ENCODE results near the gene BTAF1. TPM values are rescaled to one million over a fixed set of nuclear protein-coding genes. Genes with fewer than 3 reads are reported as not detected.

The BTAF1 gene
- polyA plus RNA-seq, 12 donors, result 16.8 to 36.8 (median 26.9) TPM; not detected in 1

DNA sequence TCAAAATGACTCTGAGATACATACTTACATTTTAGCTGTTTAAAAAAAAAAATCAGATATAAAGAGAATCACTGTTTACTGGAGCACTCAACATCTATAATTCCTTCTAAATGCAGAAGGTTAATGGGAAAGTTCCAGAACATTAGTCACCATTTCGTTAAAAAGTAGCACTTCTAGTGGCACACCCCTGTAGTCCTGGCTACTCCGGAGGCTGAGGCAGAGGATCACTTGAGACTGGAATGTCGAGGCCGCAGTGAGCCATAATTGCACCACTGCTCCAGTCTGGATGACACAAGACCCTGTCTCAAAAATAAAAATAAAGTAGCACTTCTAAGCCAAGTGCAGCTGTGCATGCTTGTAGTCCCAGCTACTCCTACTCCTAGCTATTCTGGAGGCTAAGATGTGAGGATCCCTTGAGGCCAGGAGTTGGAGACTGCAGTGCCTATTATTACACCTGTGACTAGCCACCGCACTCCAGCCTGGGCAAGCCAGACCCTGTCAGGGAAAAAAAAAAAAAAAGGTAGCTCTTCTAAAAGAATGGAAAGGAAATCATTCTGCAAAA is 16.5 kb upstream of the BTAF1 start:
- DNase-seq, result no peak

DNA sequence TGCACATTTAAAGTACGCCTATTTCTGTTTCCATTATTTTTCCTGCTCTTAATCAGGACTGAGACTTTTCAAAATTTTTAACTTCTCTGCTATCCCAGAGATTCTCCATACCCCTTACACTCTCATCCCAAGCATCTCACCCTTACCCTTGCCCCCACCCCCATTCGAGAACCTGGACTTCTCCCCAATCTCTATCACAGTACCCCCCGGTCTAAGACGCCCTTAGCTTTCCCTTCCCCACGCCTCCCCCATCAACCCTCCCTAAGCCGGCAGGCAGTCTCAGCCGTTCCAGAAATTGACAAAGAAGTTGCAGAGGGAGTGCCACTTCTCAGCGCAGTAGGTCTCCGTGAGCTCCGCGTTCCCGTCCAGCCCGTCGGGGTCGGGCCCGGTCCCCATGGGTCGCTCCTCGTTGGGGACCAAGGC is 15.6 kb upstream of the BTAF1 start:
- DNase-seq, result no peak

DNA sequence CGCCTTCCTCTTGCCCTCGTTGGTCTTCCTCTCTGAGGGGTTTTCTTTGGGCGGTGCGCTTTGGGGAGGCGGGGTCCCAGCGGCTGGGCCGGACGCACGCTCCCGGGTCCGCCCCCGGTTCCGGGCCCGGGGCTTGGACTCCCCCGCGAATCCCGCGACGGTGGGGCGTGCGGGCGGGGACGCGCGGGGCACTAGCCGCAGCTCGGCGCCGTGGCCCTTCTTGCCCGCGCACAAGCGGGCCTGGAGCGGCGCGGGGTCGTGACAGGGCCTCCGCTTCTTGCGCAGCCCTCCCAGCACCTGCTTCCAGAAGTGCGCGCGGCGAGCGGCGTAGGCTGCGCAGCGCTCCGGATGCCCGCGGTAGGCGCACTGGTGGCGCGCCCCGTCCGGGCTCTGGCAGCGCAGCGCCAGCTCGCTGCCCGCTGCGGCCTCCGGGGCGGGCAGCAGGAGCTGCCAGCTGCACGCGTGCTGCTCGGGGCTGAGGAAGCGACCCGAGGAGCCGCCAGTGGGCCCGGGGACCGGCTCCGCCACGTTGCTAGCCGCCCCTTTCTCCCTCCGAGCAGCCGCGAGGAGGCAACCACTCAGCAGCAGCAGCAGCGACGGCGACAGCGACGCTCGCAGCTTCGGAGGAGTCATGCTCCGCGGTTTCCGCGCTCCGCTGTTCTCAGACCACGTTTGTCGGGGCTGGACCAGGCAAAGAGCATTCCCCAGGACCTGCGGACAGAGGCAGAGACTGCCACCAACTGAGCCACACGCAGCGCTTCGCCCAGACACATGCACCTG is 15.0 kb upstream of the BTAF1 start:
- DNase-seq, result peak; percentile 89

DNA sequence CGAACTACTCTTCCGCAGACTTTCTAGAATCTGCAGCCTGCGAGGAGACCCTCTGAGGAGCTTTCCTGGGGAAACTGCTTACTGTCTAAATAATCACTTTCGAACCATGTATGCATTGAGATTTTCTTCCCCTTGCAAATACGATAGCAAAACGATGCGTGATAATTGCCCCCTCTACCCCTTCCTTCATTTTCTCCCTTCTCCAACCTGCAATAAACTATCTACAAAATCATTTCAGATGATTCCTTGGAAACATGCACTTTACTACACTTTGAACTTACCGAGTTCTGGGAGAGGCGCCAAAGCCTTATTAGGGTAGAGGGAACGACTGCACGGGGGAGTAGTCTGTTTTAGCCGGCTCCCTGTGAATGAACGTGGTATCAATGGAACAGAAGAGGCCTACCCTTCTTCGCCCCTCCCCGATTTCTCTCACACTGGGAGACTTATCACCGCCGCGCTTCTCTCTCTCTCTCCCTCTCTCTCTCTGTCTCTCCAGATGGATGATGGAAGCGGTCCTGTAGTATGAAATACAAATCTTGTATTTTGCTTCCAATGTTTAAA is 14.4 kb upstream of the BTAF1 start, which contains the start of gene FGFBP3:
Gene FGFBP3 (minus strand): TSS at position 370 of the 561 bp plus-strand sequence. CDS start 517 bp downstream, outside the sequence.
- peak; percentile 62 for DNase-seq

DNA sequence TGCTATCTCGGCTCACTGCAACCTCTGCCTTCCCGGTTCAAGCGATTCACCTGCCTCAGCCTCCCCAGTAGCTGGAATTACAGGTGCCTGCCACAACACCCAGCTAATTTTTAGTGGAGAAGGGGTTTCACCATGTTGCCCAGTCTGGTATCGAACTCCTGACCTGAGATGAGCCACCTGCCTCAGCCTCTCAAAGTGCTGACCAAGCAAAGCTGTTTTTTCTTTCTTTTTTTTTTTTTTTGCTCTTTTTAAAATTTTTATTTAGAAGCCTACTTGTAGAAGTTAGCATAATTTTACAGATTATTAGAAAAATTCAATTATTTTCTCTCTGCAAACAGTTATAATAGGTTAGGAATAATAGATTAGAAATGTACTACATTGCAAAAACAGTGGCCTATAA is 13.1 kb upstream of the BTAF1 start:
- no peak for DNase-seq

DNA sequence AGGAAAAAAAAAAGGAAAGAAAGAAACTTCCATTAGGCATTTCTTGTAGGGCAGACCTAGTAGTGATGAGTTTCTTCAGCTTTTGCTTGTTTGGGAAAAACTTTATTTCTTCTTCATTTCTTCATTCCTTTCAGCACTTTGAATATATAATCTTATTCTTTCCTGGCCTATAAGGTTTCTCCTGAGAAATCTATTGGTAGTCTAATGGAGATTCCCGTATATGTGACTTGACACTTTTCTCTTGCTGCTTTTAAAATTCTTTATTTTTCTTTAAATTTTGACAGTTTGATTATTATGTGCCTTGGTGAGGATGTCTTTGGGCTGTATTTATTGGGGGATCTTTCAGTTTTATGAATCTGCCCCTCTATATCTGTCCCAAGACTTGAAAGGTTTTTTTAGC is 3.9 kb upstream of the BTAF1 start:
- no peak for DNase-seq

DNA sequence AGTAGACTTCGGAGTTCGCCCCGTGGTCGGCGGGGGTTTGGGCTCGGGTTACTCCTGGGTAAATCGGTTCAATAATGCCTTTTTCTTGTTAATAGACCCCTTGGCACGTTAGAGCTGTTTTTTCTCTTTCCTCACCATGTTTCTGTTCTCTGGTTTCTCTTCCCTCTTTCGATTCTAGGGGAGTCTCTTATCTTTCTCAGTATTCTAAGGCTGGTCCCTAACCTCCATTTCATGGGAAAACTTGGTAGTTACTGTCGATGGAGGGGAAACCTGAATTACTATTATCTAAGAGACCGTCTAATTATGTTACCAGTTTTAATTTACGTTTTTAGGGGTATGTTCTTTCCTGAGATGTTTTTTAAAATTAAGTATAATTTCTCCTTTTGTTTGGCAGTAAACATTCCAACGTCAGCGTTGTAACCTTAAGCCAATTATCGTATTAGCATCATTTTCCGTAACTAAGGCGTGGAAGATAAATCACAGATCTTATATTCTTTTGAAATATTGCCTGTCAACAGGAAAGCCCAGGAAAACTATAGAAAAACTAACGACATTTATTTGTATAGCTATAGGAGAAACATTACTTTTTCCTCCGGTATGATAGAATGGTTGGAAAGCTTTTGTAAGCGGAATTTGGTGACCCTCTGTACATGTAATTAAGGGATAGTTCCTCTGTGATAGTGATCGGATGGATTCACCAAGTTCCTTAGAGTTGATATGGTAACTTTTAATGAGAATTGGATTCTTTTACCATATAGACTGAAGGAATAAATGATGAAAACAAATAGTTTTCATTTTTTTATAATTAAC is 847 bp downstream of the BTAF1 start:
- peak; percentile 11 for DNase-seq

DNA sequence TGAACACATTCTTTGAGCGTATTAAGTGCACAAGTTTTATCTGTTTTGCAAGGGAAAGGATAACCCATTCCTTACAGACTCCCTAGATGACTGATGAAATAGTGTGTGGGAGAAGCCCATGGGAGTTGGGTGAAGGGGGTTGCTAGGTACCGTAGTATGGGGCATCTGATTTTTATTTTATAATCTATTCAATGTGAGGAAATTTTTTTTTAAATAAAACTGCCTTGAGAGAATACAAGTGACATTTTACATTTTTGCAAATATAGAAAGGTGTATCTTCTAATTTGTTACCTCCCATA is 1.4 kb downstream of the BTAF1 start:
- DNase-seq, result no peak

DNA sequence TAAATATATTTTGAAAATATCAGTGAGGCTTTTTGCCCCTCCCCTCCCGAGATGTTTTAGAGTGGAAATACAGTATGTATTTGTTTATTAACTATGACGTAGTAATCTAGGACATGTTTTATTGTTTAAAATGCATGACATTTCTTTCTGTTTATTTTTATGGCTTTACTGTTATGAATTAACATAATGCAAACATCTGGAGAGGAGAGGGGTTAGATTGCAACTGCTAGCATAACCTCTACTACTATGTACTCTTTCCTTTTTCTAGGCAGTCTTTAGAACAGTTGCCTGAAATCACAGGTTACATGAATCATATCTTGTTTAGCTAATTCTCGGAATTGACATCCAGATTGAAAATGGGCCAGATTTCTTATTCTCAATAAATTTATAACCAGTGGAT is 7.4 kb downstream of the BTAF1 start:
- no peak for DNase-seq

DNA sequence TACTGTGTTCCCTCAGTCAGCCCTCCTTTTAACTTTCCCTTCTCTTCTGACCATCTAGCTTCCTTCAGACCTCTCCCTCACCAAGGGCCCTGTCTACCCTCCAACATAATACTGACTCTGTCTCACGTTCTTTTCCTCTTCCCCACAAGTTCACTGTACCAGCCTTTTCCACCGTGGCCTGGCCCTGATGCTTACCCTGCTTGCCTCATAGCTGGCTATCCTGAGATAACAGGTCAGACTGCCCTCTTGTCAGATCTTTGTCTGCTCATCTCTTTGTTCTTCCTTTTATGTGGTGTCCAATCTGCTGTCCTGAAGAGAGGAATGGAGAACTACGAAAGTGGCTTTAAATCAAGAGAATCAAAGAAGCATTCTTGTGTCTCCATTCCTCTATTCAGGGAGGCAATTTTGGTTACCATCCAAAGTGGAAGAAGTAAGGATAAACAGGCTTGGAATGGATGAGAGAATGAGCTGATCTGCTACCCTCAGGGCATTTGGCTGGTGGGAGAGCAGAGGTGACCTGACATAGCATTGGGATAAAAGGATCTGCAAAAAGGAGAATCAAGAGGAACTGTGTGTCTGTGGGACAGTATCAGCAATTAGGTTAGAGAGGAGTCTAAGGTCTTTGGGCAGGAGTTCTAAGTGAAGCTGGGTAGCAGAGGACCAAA is 8.1 kb downstream of the BTAF1 start:
- no peak for DNase-seq

DNA sequence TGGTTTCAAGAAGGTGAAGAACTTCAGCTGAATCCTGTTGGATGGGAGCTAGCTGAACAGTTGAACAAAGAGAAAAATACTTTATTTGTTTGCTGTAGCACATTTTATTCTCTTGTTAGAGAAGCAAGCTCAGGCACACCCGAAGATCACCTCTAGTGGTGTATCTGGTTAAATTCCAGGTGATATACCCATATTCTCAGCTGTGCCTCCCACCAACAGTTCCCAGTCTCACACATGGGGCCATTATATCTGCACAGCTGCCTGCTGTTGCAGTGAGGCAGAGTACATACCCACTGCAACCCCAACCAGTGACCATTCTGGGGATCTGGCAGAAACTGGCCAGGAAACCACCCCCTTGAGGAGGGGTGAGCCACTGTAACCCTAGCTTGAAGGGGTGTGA is 9.2 kb downstream of the BTAF1 start:
- no peak for DNase-seq

DNA sequence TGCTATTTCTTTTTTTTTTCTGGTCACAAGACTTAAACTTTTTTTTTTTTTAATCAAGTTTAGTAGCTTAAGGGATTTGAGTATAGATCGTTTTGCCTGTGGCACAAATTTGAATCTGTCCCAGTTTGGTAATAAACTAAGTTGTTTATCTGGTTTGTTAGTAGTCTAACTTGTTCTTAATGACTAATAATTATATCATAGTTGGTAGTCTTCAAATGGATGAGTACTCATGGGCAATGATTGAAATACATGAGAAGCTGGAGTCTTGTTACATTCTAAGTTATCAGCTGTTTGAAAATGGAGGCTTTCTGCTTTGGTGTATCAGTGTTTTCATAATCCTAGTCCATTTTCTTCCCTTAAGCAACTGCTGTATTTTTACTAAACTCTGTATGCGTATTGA is 12.3 kb downstream of the BTAF1 start:
- DNase-seq, result no peak

DNA sequence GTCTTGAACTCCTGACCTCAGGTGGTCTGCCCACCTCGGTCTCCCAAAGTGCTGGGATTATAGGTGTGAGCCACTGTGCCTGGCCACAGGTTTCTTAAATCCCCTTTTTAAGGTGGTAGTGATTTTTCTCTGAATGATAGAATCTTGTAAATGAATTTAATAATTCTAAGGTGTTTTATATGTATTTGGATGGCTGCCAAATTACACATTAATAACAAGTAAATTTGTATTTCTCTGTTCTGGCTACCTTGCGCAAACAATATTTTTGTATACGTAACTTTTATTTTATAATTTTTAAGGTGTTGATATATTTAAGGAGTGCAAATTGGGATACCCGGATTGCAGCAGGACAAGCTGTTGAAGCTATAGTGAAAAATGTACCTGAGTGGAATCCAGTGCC is 16.1 kb downstream of the BTAF1 start:
- DNase-seq, result no peak

DNA sequence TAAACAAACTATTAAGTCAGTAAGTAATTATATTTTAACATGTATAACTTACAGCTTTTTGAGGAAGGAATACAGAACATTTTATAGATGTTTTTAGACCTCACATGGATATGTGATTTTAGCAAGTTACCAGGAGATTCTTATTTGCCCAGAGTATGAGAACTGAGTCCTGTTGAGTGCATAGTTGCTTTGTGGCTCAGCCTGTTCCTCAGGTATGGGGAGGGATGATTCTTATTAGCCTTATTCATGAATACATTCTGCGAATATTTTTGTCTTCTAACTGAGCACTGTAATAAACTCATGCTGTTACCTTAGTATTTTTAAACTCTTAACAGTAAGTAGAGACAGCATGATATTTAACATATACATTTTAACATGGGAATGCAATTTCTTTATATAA is 17.9 kb downstream of the BTAF1 start:
- DNase-seq, result no peak

DNA sequence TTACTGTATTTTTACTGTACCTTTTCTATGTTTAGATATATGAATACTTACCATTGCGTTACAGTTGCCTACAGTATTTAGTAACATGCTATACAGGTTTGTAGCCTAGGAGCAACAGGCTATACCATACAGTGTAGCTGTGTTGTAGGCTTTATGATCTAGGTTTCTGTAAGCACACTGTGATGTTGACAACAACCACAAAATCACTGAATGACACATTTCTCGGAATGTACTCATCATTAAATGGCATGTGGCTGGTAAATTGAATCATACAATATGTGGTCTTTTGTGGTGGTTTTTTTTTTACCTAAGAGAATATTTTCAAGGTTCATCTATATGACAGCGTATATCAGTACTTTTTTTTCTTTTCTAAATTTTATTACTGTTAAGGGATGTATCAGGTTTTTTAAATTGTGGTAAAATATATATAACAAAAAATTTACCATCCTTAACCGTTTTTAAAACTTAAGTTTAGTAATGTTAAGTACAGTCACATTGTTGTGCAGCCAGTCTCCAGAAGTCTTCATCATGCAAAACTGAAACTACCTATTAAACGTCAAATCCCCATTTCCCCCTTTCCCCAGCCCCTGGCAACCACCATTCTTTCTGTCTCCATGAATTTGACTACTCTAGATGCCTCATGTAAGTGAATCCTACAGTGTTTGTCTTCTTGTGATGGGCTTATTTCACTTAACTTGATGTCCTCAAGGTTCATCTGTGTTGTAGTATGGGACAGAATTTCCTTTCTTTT is 21.5 kb downstream of the BTAF1 start:
- no peak for DNase-seq

DNA sequence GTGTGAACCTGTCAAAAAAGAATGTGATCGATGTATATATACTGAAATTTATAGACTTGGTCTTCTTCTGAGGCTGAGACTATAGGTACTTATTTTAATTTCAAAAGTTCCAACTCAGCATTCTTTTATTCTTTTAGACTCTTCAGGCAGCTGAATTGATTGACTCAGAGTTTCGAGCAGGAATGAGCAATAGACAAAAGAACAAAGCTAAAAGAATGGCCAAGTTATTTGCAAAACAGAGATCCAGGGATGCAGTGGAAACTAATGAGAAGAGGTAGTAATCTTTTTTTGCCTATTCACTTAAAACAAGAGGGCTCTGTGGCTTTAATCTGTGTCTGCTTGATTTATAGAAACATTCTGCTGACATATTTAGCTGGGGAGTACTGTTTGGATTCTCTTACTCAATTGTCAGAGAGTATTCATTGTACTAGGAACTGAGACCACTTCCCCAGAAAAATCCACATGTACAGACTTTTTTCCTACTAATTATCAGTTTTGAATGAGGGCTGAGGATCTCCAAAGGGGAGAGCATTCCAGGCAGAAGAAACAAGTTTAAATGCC is 30.1 kb downstream of the BTAF1 start:
- DNase-seq, result no peak

DNA sequence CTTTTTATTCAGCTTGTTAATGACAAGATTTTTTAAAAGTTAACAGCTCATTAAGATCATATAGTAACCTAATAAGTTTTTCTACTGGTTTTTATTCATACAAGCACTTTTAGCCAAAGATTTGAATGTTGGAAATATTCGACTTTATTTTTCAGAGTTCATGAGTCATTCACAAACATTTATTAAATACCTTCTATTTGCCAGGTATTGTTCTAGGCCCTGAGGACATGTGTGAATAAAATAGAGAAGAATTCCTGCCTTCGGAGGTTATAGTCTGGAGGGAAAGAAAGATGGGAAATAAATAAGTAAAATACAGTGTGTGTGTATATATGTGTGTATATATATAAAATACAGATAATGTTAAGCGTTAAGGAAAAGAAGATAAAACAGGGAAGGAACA is 31.5 kb downstream of the BTAF1 start:
- DNase-seq, result no peak

DNA sequence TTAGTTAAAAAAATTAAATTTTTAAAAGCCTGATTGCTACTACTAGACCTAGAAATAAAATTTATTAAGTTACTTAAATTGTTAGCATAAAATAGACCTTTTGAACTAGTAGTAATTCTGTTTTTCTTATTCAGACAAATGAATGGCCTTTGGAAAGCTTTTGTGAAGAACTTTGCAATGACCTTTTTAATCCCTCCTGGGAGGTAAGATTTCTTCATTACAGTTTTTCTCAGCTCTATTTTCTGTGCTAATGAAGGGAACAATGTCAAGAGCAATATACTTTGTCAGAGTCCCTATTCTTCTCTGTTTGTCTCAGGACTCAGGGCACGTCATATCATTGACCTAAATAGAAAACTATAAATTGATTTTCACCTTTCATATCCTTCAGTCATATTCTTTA is 33.5 kb downstream of the BTAF1 start:
- no peak for DNase-seq

DNA sequence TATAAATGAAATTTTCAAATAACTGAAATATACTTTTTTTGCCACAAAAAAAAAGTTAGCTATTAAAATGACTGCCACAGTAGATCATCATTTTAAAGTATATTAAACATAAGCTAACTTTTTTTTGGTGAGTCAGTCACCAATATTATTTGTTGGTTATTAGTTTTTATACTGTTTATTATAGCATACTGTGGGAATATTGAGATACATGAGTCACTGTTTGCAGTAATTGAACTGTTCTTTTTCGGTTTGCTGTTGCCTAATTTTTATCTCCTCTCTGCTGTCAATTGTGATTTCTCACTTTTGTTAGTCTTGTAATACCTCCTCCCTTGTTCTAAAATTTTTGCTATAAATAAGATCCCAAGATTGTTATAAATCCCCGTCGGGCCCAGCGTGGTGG is 45.7 kb downstream of the BTAF1 start:
- no peak for DNase-seq

DNA sequence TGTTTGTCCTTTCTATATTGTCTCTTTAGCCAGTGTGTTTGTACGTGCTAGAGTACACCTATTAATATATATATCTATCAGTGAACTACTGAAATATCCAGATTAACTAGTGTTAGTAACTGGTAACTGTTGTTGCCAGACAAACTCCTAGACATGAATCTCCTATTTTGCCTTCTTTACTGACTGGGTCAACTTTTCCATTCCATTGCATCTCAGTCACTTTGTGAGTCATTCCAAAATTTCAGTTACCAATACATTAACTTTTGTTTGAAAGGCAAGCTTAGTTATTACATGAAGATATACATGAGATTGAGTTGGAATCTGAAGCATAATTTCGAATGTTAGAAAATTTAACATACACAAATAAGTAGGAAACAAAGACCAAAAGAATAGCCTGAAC is 51.4 kb downstream of the BTAF1 start:
- DNase-seq, result no peak

DNA sequence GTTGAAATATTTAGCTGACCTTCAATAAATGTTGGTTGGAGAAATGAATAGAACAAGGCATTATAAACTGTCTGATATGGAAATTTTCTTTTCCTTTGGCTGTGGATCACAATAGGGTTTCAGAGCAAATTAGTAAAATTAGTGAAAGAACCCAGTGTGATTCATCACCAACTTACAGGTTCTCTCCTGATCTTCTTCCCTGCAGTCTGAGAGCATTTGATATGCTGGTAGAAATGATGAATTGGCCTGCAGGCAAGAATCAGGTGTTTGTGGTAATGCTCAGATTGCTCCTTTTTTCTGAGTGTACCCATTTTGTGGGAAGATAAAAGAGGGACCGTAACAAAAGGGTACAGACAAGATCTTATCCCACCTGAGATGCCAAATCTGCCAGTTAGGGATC is 51.9 kb downstream of the BTAF1 start:
- no peak for DNase-seq
